Effector CD8-positive, alpha-beta T cell (primary cell): ENCODE data around the gene COLQ.
"Not testable (repeated sequence)": the region's sequence is repeated elsewhere in the genome, so short reads cannot be mapped to it uniquely, and the experiment has no call there.

Experiments
- DNase-seq: peaks from one replicate; lab custom pipeline; 2025; lab: John Stamatoyannopoulos, UW
- total RNA-seq, 4 experiments: gene quantifications; one replicate each; lab custom pipeline; 2026; lab: John Stamatoyannopoulos, UW

Gene COLQ
- 4.0 to 8.9 (median 5.2) reads per million in 4 experiments for total RNA-seq

- DNase-seq = no peak
Measured at GRCh38 chr3:15521573-15521965, at the start of gene COLQ. TSS of gene COLQ (minus strand) at chr3:15521706. CDS start at chr3:15521625, 81 bp downstream.

GRCh38 chr3:15563190-15563589, 41.7 kb upstream of the COLQ start:
- DNase-seq = no peak

- DNase-seq = no peak
Measured at GRCh38 chr3:15562560-15562959, 41.1 kb upstream of the COLQ start.

- no peak for DNase-seq
Measured at GRCh38 chr3:15558581-15558980, 37.1 kb upstream of the COLQ start.

- DNase-seq = no peak
Measured at GRCh38 chr3:15557511-15557946, 36.0 kb upstream of the COLQ start.

GRCh38 chr3:15556512-15556911, 35.0 kb upstream of the COLQ start:
- no peak for DNase-seq

GRCh38 chr3:15553749-15554148, 32.2 kb upstream of the COLQ start:
- no peak for DNase-seq

GRCh38 chr3:15551902-15552301, 30.4 kb upstream of the COLQ start:
- DNase-seq = no peak

GRCh38 chr3:15549846-15550245, 28.3 kb upstream of the COLQ start:
- no peak for DNase-seq

GRCh38 chr3:15542614-15543013, 21.1 kb upstream of the COLQ start:
- no peak for DNase-seq

GRCh38 chr3:15541371-15541770, 19.9 kb upstream of the COLQ start:
- DNase-seq = no peak

GRCh38 chr3:15539066-15539465, 17.6 kb upstream of the COLQ start:
- DNase-seq = no peak

GRCh38 chr3:15538345-15538744, 16.8 kb upstream of the COLQ start:
- no peak for DNase-seq

- no peak for DNase-seq
Measured at GRCh38 chr3:15536856-15537255, 15.3 kb upstream of the COLQ start.

- no peak for DNase-seq
Measured at GRCh38 chr3:15535732-15536131, 14.2 kb upstream of the COLQ start.

- DNase-seq = not testable (repeated sequence)
Measured at GRCh38 chr3:15532614-15533013, 11.1 kb upstream of the COLQ start.

GRCh38 chr3:15531346-15531745, 9.8 kb upstream of the COLQ start:
- DNase-seq = no peak

GRCh38 chr3:15528854-15529537, 7.5 kb upstream of the COLQ start:
- no peak for DNase-seq

- no peak for DNase-seq
Measured at GRCh38 chr3:15527031-15527459, 5.5 kb upstream of the COLQ start.

GRCh38 chr3:15525790-15526189, 4.3 kb upstream of the COLQ start:
- no peak for DNase-seq

- no peak for DNase-seq
Measured at GRCh38 chr3:15523660-15524417, 2.3 kb upstream of the COLQ start.

- DNase-seq = no peak
Measured at GRCh38 chr3:15522016-15522415, 510 bp upstream of the COLQ start.
